ENCODE data around the gene PNLIPRP1.

The PNLIPRP1 gene

DNA sequence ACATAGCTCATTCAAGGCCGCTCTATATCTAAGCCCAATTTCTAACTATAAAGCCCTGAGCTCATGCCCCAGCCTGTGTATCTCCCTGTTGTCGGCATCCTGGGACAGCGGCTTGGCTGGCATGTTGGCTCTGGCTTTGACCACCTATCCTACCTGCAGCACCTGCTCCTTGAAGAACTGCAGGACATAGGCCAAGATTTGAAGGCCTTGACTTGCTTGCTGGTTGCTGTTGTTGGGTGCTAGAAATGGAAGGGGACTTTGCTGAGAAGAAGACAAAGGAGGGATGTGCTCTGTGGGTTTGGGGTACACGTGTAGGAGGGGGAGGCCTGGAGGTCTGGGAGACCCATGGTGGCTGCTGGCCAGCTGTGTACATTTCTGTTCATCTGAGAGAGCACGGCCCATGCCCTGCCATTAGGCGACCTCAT, 41.1 kb downstream of the PNLIPRP1 start:
- DNase-seq (ENCODE audit: low read depth): no peak

DNA sequence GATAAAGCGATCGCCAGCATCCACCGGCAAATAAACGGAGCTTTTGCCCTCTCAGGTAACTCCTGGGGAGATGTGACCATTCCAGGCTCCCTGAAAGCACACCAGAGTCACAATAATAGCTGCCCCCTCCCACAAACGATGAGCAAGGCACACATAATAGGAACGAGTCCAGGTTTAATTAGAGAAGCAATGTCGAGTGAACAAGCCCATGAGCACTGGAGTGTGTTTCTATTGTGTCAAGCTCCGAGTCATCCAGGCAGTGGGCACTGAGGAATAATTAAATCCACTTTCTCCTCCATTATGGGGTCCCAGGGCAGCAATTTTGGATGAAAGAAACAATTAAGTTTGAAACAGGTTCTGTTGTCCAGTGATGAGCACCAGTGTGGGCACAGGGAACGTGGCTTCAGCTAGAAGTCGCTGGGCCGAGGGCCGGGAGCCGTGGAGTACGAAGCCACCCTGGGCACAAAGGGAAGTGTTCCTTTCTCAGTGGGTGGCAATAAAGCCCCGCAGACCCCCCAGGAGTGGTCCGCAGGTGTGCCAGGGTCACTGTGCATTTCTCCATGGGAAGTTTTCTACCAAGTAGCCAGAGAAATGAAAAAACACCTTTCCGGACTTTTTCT, 41.9 kb downstream of the PNLIPRP1 start:
- DNase-seq (ENCODE audit: low read depth): no peak

DNA sequence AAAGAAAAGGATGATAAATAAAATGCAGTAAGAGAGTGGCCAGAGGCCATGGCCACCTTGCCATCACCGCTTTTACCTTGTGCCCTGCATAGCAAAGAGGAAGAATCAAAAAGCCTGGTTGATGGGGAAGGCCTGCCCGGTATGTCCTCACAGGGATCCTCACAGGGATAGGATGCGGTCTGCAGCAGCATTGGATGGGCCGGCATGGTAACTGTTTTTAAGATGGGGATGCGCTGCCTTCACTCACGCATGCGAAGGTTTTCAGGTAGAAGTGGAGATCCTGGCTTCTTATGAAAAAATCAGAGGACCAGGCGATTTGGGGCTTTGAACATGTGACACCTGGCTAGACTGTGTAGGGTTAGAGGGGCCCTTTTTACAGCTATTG, 42.4 kb downstream of the PNLIPRP1 start:
- DNase-seq (ENCODE audit: low read depth): no peak

DNA sequence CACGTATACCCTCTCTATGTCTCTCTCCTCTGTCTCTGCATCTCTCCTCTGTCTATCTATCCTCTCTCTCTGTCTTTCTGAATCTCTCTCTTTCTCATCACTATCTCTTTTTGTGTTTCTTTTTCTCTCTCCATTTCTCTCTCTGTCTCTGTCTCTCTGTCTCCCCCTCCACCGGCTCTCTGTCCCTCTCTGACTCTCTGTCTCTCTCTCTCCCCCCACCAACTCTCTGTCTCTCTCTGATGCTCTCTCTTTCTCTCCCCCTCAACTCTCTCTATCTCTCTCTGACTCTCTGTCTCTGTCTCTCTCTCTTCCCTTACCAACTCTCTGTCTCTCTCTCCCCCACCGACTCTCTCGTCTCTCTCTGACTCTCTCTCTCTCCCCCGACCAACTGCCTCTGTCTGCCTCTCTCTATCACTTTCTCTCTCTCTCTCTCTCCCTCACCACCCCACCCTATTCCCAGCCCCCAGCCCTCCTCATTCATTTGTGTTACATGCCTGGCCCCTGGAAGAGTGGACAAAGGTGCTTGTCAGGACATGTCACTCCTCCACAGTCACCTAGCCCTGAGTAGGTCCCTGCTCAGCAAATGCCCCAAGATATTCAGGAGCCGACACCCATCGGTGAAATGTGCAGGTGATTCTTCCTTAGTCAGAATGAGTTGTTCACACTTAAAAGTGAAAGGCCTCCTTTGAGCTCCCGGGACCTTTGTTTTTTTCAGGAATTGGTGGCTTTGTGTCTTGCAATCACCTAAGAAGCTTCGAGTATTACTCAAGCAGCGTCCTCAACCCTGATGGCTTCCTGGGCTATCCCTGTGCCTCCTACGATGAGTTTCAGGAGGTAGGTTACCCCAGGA, 43.6 kb downstream of the PNLIPRP1 start:
- DNase-seq (ENCODE audit: low read depth): no peak

DNA sequence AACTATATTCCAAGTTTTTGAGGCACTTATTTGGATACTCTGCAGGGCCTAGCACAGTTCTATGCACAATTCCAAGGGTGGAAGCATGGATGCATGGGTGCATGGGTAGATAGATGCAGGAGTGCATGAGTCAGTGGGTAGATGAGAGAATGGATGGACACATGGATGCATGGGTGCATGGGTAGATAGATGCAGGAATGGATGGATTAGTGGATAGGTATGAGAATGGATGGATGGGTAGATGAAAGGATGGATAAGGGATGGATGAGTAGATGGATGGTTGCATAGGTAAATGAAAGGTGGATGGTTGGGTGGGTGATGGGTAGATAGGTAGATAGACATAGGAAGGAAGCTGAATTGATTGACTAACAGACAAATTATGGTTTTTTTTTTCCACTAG, 45.6 kb downstream of the PNLIPRP1 start:
- DNase-seq (ENCODE audit: low read depth): no peak

DNA sequence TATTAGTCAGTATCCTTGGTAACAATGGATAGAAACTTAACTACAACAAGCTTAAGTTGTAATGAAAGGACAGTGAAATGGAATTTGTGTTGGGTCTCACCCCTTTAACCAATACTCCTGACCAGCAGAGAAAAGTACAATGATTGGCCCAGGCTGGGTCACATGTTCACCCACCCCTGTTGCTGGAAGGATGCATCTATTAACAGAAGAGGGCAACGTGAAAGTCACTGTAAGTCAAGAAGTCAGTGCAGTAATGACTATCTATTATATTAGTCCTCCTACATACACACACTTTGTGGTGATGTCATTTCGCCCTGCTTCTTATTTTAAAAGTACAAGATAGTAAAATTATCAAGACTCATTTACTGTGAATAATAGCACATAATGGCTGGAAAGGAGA, 46.2 kb downstream of the PNLIPRP1 start:
- DNase-seq (ENCODE audit: low read depth): no peak

DNA sequence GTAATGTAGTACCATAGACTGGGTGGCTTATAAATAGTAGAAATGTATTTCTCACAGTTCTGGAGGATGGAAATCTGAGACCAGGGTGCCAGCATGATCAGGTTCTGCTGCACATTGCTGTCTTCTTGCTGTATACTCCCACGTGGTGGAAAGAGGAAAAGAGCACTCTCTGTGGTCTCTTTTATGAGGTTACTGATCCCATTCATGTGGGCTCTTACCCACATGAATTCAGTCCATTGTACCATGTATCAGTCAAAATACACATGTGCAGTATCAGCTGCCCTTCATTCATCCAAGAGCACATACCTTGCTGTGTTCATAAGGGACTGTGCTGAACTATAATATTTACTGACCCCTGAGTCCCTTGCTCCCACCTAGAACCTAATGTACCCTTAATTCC, 47.1 kb downstream of the PNLIPRP1 start:
- DNase-seq (ENCODE audit: low read depth): no peak

DNA sequence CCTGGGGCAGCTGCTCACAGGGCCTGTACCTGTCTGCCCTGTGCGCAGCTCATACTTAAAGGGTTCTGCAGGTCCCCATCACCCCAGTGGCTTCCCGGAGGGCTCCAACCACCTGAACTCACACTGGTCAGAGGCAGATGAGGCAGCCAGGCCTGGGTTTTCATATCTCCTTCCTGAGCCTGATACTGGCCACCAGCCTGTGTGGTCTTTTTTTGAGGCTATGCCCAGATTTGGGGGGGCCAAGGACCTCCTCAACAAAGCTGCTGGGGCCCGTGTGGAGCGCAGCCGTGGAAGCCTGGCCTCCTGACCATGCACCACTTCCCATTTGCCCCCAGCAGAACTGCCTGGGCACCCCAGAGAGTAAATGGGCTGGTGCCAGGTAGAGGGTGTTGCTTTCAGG, 55.7 kb downstream of the PNLIPRP1 start:
- no peak for DNase-seq (ENCODE audit: low read depth)

DNA sequence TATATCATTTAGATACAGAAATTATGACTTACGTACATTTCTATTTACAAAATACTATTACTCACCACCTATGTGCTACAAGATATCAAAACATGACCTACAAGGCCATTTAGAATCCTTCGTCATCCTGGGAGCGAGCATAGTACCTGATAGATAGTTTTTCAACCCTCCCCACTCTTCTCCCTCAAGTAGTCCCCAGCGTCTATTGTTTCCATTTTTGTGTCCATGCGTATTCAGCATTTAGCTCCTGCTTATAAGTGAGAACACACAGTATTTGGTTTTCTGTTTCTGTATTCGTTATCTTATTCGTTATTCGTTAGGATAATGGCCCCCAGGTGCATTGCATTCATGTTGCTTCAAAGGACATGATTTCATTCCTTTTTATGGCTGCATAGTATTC, 58.1 kb downstream of the PNLIPRP1 start:
- no peak for DNase-seq (ENCODE audit: low read depth)

DNA sequence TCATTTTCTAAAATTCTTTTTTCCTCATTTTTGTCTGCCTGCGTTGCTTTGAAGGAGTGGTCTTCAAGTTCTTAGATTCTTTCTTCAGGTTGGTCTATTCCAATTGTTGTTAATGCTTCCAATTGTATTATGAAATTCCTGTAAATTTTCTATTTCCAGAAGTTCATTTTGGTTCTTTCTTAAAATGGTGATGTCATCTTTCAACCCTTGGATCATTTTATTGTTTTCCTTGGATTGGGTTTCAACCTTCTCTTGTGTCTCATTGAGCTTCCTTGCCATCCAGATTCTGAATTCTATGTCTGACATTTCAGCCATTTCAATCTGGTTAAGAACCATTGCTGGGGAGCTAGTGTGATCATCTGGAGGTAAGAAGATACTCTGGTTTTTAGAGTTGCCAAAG, 63.1 kb downstream of the PNLIPRP1 start:
- DNase-seq (ENCODE audit: low read depth): no peak

DNA sequence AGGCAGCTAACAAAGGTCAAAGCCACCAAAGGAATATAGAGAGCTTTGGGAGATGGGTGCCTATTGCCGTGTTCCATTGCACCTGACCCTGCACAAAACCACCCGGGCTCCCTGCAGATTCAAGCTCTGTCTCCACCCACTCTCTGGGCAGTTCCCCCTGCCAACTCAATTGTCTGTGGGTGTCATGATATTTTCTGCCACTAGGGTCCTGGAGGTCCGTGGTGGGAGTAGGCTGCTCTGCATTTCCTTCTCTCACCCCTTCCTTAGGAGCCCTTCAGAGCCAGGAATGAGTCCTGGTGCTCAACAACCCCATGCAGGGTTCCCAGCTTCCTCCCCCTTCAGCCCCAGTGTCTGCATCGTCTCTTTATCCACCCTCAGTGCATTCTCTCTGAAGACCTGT, 64.1 kb downstream of the PNLIPRP1 start:
- DNase-seq (ENCODE audit: low read depth): no peak

DNA sequence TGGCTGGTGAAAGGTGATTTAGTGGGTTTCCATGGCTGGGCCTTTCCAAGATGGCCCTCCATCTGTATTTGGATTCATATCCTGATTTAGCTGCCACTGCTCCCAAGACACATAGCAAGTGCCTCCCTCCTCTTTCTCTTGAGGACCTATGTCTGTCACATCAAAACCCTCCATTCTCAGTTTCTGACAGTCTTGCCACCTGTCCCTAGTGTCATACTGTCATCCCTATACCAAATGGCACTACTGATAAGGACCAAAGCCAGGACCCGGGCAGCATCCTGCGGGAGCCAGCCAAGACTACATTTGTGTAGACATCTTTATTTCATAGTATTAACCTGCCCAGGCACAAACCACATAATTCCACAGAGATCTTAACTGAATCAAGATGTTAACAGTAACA, 64.8 kb downstream of the PNLIPRP1 start:
- DNase-seq (ENCODE audit: low read depth): no peak

DNA sequence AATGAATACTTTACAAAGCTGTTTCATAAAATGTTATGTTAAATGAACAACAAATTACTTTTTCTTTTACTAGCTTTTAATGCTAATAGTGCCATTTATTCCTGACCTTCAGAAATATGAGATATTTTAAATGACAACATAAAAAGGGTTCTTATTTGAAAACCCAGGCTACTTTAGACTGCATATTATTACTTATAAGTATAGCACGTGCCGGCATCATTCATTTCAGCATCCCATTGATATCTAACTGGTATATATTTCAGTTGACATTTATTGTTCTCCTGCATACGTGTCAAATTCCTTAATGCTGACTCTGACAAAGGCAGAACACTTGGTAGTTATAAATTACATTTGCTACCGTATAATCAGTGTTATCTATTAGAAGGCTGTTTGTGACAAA, 65.3 kb downstream of the PNLIPRP1 start:
- DNase-seq (ENCODE audit: low read depth): no peak

DNA sequence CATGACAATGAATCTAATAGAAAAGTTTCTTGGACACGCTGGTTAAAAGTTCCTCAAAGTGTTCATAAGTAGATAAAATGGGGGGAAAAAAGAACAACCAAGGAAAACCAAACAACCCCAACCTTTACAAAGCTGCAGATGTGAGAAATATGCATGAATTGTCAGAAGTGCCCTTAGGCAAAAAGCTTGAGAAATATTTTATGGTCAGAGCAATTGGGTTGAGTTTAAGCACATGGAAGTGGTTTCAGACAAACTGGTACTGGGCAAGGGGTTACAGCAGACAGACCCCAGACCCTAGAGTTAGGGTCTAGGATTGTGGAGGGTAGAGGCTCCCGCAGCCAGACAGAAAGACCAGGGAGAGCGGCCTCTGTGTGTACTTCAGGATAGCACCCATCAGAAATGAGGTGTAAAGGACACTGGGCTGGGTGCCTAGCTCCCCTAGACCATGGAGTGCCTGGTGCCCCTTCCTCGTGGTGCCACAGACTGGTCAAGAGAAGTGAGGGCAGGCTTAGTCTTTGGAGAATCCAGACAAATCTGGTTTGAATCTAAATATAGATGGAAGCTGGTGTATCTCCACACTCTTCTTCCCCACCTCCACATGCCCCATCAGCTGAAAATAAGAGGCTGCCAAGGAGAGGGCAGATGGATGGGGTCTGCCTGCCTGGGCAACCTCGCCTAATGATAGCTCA, 67.2 kb downstream of the PNLIPRP1 start:
- no peak for DNase-seq (ENCODE audit: low read depth)

All from iris pigment epithelial cell (primary cell).